ENCODE measurements around the gene GFOD1. TPM values are rescaled to one million over a fixed set of nuclear protein-coding genes. Genes with fewer than 3 reads are reported as not detected.

GFOD1 gene
- total RNA-seq, 1 experiment from 2014 or later = 6.1 TPM

DNA sequence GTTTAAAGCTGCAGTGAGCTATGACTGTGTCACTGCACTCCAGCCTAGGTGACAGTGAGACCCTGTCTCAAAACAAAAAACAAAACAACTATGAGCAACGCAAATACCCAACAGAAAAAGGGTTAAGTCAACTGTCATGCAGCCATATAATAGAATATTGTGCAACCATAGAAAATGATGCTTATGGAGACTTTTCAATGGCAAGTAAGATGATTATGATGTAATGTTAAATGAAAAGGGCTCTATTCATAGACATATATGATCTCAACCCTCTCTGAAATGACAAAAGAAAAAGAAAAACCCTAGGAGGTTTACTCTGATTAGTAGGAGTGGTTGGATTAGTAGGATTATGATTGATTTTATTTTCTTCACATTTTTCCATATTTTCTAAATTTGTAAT, 117.8 kb downstream of the GFOD1 start:
- TF ChIP-seq, protein P1, sequence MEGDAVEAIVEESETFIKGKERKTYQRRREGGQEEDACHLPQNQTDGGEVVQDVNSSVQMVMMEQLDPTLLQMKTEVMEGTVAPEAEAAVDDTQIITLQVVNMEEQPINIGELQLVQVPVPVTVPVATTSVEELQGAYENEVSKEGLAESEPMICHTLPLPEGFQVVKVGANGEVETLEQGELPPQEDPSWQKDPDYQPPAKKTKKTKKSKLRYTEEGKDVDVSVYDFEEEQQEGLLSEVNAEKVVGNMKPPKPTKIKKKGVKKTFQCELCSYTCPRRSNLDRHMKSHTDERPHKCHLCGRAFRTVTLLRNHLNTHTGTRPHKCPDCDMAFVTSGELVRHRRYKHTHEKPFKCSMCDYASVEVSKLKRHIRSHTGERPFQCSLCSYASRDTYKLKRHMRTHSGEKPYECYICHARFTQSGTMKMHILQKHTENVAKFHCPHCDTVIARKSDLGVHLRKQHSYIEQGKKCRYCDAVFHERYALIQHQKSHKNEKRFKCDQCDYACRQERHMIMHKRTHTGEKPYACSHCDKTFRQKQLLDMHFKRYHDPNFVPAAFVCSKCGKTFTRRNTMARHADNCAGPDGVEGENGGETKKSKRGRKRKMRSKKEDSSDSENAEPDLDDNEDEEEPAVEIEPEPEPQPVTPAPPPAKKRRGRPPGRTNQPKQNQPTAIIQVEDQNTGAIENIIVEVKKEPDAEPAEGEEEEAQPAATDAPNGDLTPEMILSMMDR (conservative IDR thresholded peaks at IDR 0.05) = no peak

More for the DNA sequence above, 117.8 kb downstream of the GFOD1 start:
- Mint-ChIP-seq H3K27ac (no peak overlapping the region), H3K4me1 (peaks cover 25 to 36% of the 10 kb centered on the region in 2 experiments), H3K4me3 (no peak overlapping the region), H3K9me3 (no peaks in the 10 kb centered on the region), H3K27me3 (ENCODE audit: low read depth) (no peaks in the 10 kb centered on the region), H3K36me3 (ENCODE audit: insufficient read depth in 1 of 3, low read depth in 3 of 3) (peaks cover 0 to 3% (median 2%) of the 10 kb centered on the region in 3 experiments; a peak in 1 of 7 replicates)
- no peak overlapping the region for H2BK120ac ChIP-seq (ENCODE audit: low read depth, low read length, poor library complexity, severe bottlenecking)
- H3K56ac ChIP-seq (ENCODE audit: insufficient read length, low read depth, low read length) = no peak overlapping the region
- no peak overlapping the region for H3T11ph ChIP-seq (ENCODE audit: low read length)
- no peak overlapping the region for H4K91ac ChIP-seq (ENCODE audit: insufficient read length, low read depth, low read length)
- H3K27ac ChIP-seq (ENCODE audit: insufficient read length, low read depth, low read length) = no peak overlapping the region
- no CpG with 5 or more reads among the region's 1 CpG for WGBS (ENCODE audit: extremely low coverage, insufficient read length, low lambda C conversion rate)
- H4K20me1 ChIP-seq (ENCODE audit: control insufficient read depth, insufficient read depth, insufficient read length) = no peaks in the 10 kb centered on the region
- no peaks in the 10 kb centered on the region for H3K27me3 ChIP-seq (ENCODE audit: insufficient read depth, low read length)
- no peak overlapping the region for H2AFZ ChIP-seq (ENCODE audit: low read length)
- H3K18ac ChIP-seq (ENCODE audit: insufficient read length, low read depth, low read length) = no peak overlapping the region
- no peak overlapping the region for H2BK12ac ChIP-seq (ENCODE audit: insufficient read length, low read depth, low read length)
- no peak overlapping the region for H3K23ac ChIP-seq (ENCODE audit: insufficient read length, low read depth, low read length)
- no peak for DNase-seq
- no peaks in the 10 kb centered on the region for H3K23me2 ChIP-seq (ENCODE audit: insufficient read length, low read depth, low read length, poor library complexity, severe bottlenecking)
- peaks cover 7% of the 10 kb centered on the region; the same call in 1 of the 2 replicates for H3K4me1 ChIP-seq (ENCODE audit: insufficient read depth, low read length)
- no peak overlapping the region for H2BK5ac ChIP-seq (ENCODE audit: insufficient read length, low read length)
- H3K4me2 ChIP-seq (ENCODE audit: insufficient read depth, insufficient read length, low read length) = no peak overlapping the region
- no peak overlapping the region for H2AK5ac ChIP-seq (ENCODE audit: insufficient read length, low read length)
- no peak overlapping the region for H3K14ac ChIP-seq (ENCODE audit: insufficient read depth, low read length)
- no peak overlapping the region for H4K8ac ChIP-seq (replicated peaks; ENCODE audit: insufficient read length, low read depth, low read length)
- H3K79me2 ChIP-seq (ENCODE audit: insufficient read depth, low read length) = no peaks in the 10 kb centered on the region
- no peak overlapping the region for H3K4ac ChIP-seq (ENCODE audit: low read depth, low read length)
- H3K9me3 ChIP-seq (ENCODE audit: control insufficient read depth, low read depth, low read length) = no peaks in the 10 kb centered on the region
- H2BK15ac ChIP-seq (ENCODE audit: low read depth, low read length) = no peak overlapping the region
- H3K79me1 ChIP-seq (ENCODE audit: insufficient read depth, low read depth, low read length, poor library complexity, severe bottlenecking) = no peaks in the 10 kb centered on the region
- no peak overlapping the region for H3K9ac ChIP-seq (ENCODE audit: extremely low read depth, insufficient read length, low read length)
- H4K5ac ChIP-seq (ENCODE audit: insufficient read length, low read depth, low read length) = no peak overlapping the region
- no peak overlapping the region for H2BK20ac ChIP-seq (ENCODE audit: low read depth, low read length, poor library complexity, severe bottlenecking)
